HUES6 (cell line): ENCODE results near the gene GNB5.
"Not testable (repeated sequence)": the region's sequence is repeated elsewhere in the genome, so short reads cannot be mapped to it uniquely, and the experiment has no call there.

Experiments
- H3K27ac ChIP-seq: 2 replicates; pipeline ENCODE4 v1.7.0; 2013; ENCODE audit warnings: low read depth, mild to moderate bottlenecking, low read length, inconsistent platforms
- H3K27me3 ChIP-seq: 2 replicates; pipeline ENCODE4 v1.6.1; 2013; ENCODE audit warnings: low read length; ENCODE audit not compliant: control insufficient read depth, insufficient read depth
- H3K36me3 ChIP-seq: 2 replicates; pipeline ENCODE4 v1.6.1; 2013; ENCODE audit warnings: low read length; ENCODE audit not compliant: control insufficient read depth, insufficient read depth
- H3K4me1 ChIP-seq: 2 replicates; pipeline ENCODE4 v1.6.1; 2013; ENCODE audit warnings: low read length; ENCODE audit not compliant: control insufficient read depth, insufficient read depth
- H3K4me3 ChIP-seq: 2 replicates; pipeline ENCODE4 v1.5.1; 2013; ENCODE audit warnings: low read depth, low read length
- H3K9ac ChIP-seq: one replicate; pipeline ENCODE4 v1.6.1; 2013; ENCODE audit warnings: mild to moderate bottlenecking, low read length
- H3K9me3 ChIP-seq: 2 replicates; pipeline ENCODE4 v1.6.1; 2013; ENCODE audit warnings: low read depth, low read length; ENCODE audit not compliant: control insufficient read depth, insufficient read depth

GNB5 gene

GRCh38 chr15:52165494-52166131 is 25.6 kb downstream of the GNB5 start:
- H3K9ac ChIP-seq, H3K9me3 ChIP-seq, H3K27ac ChIP-seq, H3K4me1 ChIP-seq, H3K36me3 ChIP-seq, H3K4me3 ChIP-seq, H3K27me3 ChIP-seq: not testable (repeated sequence)

DNA sequence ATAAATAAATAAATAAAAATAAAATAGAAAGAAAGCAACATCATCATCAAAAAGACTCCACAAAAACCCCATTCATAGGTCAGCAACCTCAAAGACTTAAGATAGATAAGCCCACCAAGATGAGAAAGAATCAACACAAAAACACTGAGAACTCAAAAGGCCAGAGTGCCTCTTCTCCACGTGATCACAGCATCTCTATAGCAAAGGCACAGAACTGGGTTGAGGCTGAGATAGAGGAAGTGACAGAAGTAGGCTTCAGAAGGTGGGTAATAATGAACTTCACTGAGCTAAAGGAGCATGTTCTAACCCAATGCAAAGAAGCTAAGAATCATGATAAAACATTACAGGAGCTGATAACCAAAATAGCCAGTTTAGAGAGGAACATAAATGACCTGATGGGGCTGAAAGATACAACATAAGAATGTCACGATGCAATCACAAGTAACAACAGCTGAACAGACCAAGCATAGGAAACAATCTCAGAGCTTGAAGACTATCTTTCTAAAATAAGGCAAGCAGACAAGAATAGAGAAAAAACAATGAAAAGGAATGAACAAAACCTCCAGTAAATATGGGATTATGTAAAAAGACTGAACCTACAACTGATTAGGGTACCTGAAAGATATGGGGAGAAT is 26.4 kb downstream of the GNB5 start:
- H3K4me3 ChIP-seq = no peak overlapping the region
- H3K4me1 ChIP-seq = no peaks in the 10 kb centered on the region
- H3K9ac ChIP-seq = no peak overlapping the region
- no peaks in the 10 kb centered on the region for H3K9me3 ChIP-seq
- H3K27me3 ChIP-seq = no peaks in the 10 kb centered on the region
- H3K27ac ChIP-seq = no peak overlapping the region
- H3K36me3 ChIP-seq = peaks cover 6% of the 10 kb centered on the region; the same call in 1 of the 2 replicates

- Histone ChIP-seq H3K9ac (no peak overlapping the region), H3K27me3 (no peaks in the 10 kb centered on the region), H3K27ac (no peak overlapping the region), H3K9me3 (no peaks in the 10 kb centered on the region), H3K36me3 (peaks cover 10% of the 10 kb centered on the region; the same call in 1 of the 2 replicates), H3K4me3 (no peak overlapping the region), H3K4me1 (no peaks in the 10 kb centered on the region)
These were observed 27.6 kb downstream of the GNB5 start for GRCh38 chr15:52163321-52164190.

DNA sequence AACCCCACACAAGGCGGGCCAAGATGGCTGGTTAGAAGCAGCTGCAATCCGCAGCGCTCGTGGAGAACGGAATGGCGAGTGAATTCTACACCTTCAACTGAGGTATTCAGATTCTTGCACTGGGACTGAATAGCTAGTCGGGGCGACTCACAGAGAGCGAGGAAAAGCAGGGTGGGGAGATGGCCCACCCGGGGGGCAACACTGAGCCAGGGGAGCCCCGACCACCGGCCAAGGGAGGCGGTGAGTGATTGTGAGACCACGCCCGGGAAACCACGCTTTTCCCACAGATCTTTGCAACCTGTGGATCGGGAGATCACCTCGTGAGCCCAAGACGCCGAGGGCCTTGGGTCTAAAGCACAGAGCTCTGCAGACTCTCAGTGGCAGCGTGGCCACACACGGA is 28.3 kb downstream of the GNB5 start:
- H3K4me3 ChIP-seq = no peak overlapping the region
- no peak overlapping the region for H3K27ac ChIP-seq
- H3K9me3 ChIP-seq = no peaks in the 10 kb centered on the region
- H3K27me3 ChIP-seq = no peaks in the 10 kb centered on the region
- no peak overlapping the region for H3K9ac ChIP-seq
- H3K4me1 ChIP-seq = no peaks in the 10 kb centered on the region
- peaks cover 10% of the 10 kb centered on the region; the same call in 1 of the 2 replicates for H3K36me3 ChIP-seq

- H3K4me1 ChIP-seq = no peaks in the 10 kb centered on the region
- no peak overlapping the region for H3K4me3 ChIP-seq
- no peak overlapping the region for H3K27ac ChIP-seq
- no peak overlapping the region for H3K9ac ChIP-seq
- no peaks in the 10 kb centered on the region for H3K9me3 ChIP-seq
- H3K27me3 ChIP-seq = no peaks in the 10 kb centered on the region
- H3K36me3 ChIP-seq = peaks cover 10% of the 10 kb centered on the region; the same call in 1 of the 2 replicates
These were observed 28.9 kb downstream of the GNB5 start for GRCh38 chr15:52162260-52162659.

- no peaks in the 10 kb centered on the region for H3K9me3 ChIP-seq
- no peaks in the 10 kb centered on the region for H3K27me3 ChIP-seq
- no peak overlapping the region for H3K4me3 ChIP-seq
- H3K36me3 ChIP-seq = peaks cover 10% of the 10 kb centered on the region; the same call in 1 of the 2 replicates
- H3K4me1 ChIP-seq = no peaks in the 10 kb centered on the region
- H3K9ac ChIP-seq = no peak overlapping the region
- no peak overlapping the region for H3K27ac ChIP-seq
These were observed 29.7 kb downstream of the GNB5 start for GRCh38 chr15:52161406-52161966.

GRCh38 chr15:52159645-52160044 is 31.5 kb downstream of the GNB5 start:
- peaks cover 10% of the 10 kb centered on the region; the same call in 1 of the 2 replicates for H3K36me3 ChIP-seq
- no peak overlapping the region for H3K4me3 ChIP-seq
- H3K27me3 ChIP-seq = no peaks in the 10 kb centered on the region
- H3K27ac ChIP-seq = no peak overlapping the region
- H3K9me3 ChIP-seq = no peaks in the 10 kb centered on the region
- no peak overlapping the region for H3K9ac ChIP-seq
- no peaks in the 10 kb centered on the region for H3K4me1 ChIP-seq

DNA sequence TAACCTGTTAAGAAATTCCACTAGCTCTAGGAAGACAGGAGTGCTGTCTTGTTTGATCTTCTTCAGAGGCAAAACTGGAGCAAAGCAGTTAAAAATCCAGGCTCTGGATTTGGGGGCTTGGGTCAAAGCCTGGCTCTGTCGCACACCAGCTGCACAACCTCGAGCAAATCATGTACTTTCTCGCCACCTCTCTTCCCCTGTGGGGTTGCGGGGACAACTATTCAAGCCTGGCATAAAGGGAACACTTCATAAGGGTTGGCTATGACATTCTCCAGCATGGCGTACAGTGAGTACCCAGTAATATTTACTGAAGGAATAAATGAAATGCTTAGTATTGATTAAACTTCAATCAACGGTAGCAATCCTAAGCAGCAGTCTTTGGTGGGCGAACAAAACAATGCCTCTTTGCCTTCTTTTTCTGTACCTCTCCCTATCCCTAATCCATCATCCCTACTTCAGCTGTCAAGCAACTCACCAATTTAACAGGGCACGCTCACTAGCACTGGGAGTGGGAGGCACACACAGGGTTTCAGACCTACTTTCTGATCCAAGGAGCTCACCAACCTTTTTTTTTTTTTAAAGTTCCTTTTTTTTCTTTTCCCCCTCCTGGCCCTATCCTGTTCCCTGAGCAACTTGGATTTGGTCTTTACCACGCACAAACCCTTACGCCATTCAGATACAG is 33.0 kb downstream of the GNB5 start:
- H3K9ac ChIP-seq = no peak overlapping the region
- no peaks in the 10 kb centered on the region for H3K4me1 ChIP-seq
- H3K27ac ChIP-seq = no peak overlapping the region
- H3K27me3 ChIP-seq = no peaks in the 10 kb centered on the region
- H3K9me3 ChIP-seq = no peaks in the 10 kb centered on the region
- no peak overlapping the region for H3K4me3 ChIP-seq
- peaks cover 10% of the 10 kb centered on the region; the same call in 1 of the 2 replicates for H3K36me3 ChIP-seq

- Histone ChIP-seq H3K9me3 (no peaks in the 10 kb centered on the region), H3K36me3 (peaks cover 13% of the 10 kb centered on the region), H3K4me3 (no peak overlapping the region), H3K27me3 (no peaks in the 10 kb centered on the region), H3K27ac (no peak overlapping the region), H3K4me1 (no peaks in the 10 kb centered on the region), H3K9ac (no peak overlapping the region)
These were observed 35.3 kb downstream of the GNB5 start for GRCh38 chr15:52155878-52156277.

DNA sequence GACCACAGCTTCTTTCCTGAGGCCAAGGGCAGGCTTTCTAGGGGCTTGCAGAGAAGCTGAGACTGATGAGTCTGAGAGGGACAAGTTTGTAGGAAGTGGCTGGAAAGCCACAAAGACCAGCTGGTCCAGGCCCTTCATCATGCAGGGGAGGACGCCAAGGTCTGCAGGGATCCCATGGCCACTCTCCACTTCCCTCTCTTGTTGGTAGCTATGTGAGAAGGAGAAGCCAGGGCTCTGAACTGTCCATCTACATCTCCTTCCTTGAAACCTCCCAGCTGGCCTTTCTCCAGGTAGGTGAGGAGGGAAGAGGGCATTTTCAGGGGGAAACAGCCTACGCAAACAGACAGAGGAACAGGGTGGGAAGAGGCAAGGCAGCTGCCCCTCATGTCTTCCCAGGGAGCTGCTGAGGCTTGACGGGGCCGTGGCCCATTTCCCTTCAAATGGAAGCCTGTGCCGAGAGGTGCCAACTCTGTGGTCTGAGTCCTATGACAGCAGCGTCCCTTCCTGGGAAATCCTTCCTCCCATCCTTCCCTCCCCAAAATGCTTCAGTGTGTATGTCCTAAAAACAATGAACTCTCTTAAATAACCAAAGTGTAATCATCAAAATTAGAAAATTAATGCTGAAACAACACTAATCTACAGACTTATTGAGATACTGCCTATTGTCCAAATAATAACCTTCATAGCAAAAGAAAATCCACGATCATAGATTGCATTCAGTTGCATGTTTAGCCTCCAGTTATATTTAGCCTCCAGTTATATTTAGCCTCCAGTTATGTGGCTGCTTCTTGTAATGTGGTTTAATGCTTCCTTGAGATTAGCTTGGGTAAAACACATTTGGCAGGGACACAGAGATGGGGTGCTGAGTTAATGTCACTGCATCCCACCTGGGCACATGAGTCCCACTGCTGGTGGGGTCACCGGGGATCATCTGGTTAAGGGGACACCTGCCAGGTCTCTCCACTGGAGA is 36.0 kb downstream of the GNB5 start:
- peaks cover 13% of the 10 kb centered on the region for H3K36me3 ChIP-seq
- H3K27ac ChIP-seq = no peak overlapping the region
- H3K9me3 ChIP-seq = no peaks in the 10 kb centered on the region
- no peaks in the 10 kb centered on the region for H3K27me3 ChIP-seq
- H3K9ac ChIP-seq = no peak overlapping the region
- no peaks in the 10 kb centered on the region for H3K4me1 ChIP-seq
- no peak overlapping the region for H3K4me3 ChIP-seq
